Gastroesophageal sphincter (tissue), 3 donors: ENCODE measurements around the gene HTR2A.

ENCODE experiments used
- CTCF ChIP-seq, 4 experiments: fragments of 200-600 bp in 2 of 4; fragments of 450-650 bp in 2 of 4; sonication (generic) in 1 of 4; IDR thresholded peaks; one replicate each; pipeline ENCODE4 v1.5.1; 2017 to 2019; ENCODE audit warnings: antibody characterized with exemption in 4 of 4, mild to moderate bottlenecking in 2 of 4, moderate library complexity in 2 of 4
- EP300 ChIP-seq: sonication (generic); formaldehyde crosslinking; IDR thresholded peaks from one replicate; pipeline ENCODE4 v1.6.1; 2017; ENCODE audit warnings: antibody characterized with exemption, mild to moderate bottlenecking
- POLR2A ChIP-seq, 2 donors: fragments of 450-650 bp; IDR thresholded peaks; one replicate each; pipeline ENCODE4 v1.6.1; 2017; ENCODE audit warnings: antibody characterized with exemption in 2 of 2, mild to moderate bottlenecking in 2 of 2, moderate library complexity in 1 of 2
- POLR2AphosphoS5 ChIP-seq: sonication (generic); formaldehyde crosslinking; IDR thresholded peaks from one replicate; pipeline ENCODE4 v1.6.1; 2017; ENCODE audit warnings: antibody characterized with exemption

- TF ChIP-seq CTCF (IDR thresholded peaks at IDR 0.05) = peak in 2 of 4 experiments; percentile 6 to 10
- TF ChIP-seq POLR2A (IDR thresholded peaks at IDR 0.05) = peak; percentile 54 to 57
- TF ChIP-seq POLR2AphosphoS5 = peak; percentile 83
- no peak for TF ChIP-seq EP300
Observed at GRCh38 chr13:46796515-46797474, 100.1 kb downstream of the HTR2A start, which contains the start of gene ESD.
